ENCODE measurements around the gene RAF1.
"Not testable (repeated sequence)": the region's sequence is repeated elsewhere in the genome, so short reads cannot be mapped to it uniquely, and the experiment has no call there.

Gene RAF1
- 93.4 to 179 (median 151) reads per million in 18 experiments for total RNA-seq

- DNase-seq = peak; percentile 98 to 99
Observed at GRCh38 chr3:12663936-12664908, at the start of gene RAF1. Gene RAF1 (minus strand): TSS chr3:12664117. CDS start chr3:12618721, 45,396 bp downstream.

- DNase-seq = no peak
Observed at GRCh38 chr3:12710062-12710461, 46.1 kb upstream of the RAF1 start.

GRCh38 chr3:12709334-12709733 lies 45.4 kb upstream of the RAF1 start:
- no peak for DNase-seq

- DNase-seq = no peak
Observed at GRCh38 chr3:12708584-12709192, 44.8 kb upstream of the RAF1 start.

- DNase-seq = no peak
Observed at GRCh38 chr3:12707449-12707848, 43.5 kb upstream of the RAF1 start.

GRCh38 chr3:12706504-12707253 lies 42.8 kb upstream of the RAF1 start:
- DNase-seq = peak; percentile 83 to 84

- no peak for DNase-seq
Observed at GRCh38 chr3:12705981-12706380, 42.1 kb upstream of the RAF1 start.

- no peak for DNase-seq
Observed at GRCh38 chr3:12705374-12705926, 41.5 kb upstream of the RAF1 start.

- DNase-seq = no peak
Observed at GRCh38 chr3:12702501-12702900, 38.6 kb upstream of the RAF1 start.

GRCh38 chr3:12701601-12702000 lies 37.7 kb upstream of the RAF1 start:
- not testable (repeated sequence) for DNase-seq

- no peak for DNase-seq
Observed at GRCh38 chr3:12700800-12701199, 36.9 kb upstream of the RAF1 start.

- DNase-seq = no peak
Observed at GRCh38 chr3:12695916-12696315, 32.0 kb upstream of the RAF1 start.

GRCh38 chr3:12695112-12695511 lies 31.2 kb upstream of the RAF1 start:
- no peak for DNase-seq

GRCh38 chr3:12692444-12692843 lies 28.5 kb upstream of the RAF1 start:
- DNase-seq = no peak

- no peak for DNase-seq
Observed at GRCh38 chr3:12689997-12690711, 26.2 kb upstream of the RAF1 start.

GRCh38 chr3:12687948-12688347 lies 24.0 kb upstream of the RAF1 start:
- no peak for DNase-seq

GRCh38 chr3:12686096-12686495 lies 22.2 kb upstream of the RAF1 start:
- DNase-seq = no peak

GRCh38 chr3:12681943-12682390 lies 18.1 kb upstream of the RAF1 start:
- peak; percentile 94 to 98 for DNase-seq

GRCh38 chr3:12681089-12681942 lies 17.4 kb upstream of the RAF1 start:
- peak in 1 of 2 donors; percentile 29 for DNase-seq

GRCh38 chr3:12679468-12679867 lies 15.6 kb upstream of the RAF1 start:
- no peak for DNase-seq

GRCh38 chr3:12677616-12678015 lies 13.7 kb upstream of the RAF1 start:
- no peak for DNase-seq

Data from inflammatory macrophage (primary cell).